HG03442 (cell line): Measurements from ENCODE around the gene RPL21.
"Not testable (repeated sequence)": the region's sequence is repeated elsewhere in the genome, so short reads cannot be mapped to it uniquely, and the experiment has no call there.

Source experiments
- ATAC-seq: cut with Tn5 transposase; IDR thresholded peaks from one replicate; pipeline ENCODE4 v1.9.1; 2021; ENCODE audit warnings: mild to moderate bottlenecking, moderate library complexity; ENCODE audit not compliant: unreplicated experiment

RPL21 gene

DNA sequence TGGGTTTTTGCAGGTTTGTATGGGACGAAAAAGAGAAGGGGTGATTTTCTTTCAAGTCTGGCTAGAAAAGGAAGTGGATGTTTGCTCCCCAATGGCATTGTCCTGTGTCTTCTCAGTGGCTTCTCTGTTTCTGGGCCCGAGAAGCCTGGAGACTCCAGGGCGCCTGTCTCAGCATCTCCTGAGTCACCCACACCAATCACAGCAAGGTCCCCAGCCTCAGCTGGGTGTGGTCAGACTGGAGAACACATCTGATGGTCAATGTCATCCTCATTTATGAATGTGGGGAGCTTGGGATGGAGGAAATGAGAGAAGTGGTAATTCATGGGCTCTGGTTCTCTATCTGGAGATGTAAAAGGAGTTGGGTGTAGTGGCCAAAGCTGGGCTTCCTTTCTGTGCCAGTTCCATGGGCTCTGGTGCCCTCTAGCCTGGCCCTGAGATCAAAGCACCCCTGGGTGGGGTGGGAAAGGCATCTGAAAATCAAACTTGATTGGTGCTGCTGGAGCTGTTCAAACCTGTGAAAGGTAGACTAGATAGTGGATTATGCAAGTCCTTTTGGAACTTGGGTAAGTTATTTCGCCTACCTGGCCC is 32.6 kb downstream of the RPL21 start:
- no peak for ATAC-seq

- no peak for ATAC-seq
These were observed 37.0 kb downstream of the RPL21 start for GRCh38 chr13:27288392-27288791.

DNA sequence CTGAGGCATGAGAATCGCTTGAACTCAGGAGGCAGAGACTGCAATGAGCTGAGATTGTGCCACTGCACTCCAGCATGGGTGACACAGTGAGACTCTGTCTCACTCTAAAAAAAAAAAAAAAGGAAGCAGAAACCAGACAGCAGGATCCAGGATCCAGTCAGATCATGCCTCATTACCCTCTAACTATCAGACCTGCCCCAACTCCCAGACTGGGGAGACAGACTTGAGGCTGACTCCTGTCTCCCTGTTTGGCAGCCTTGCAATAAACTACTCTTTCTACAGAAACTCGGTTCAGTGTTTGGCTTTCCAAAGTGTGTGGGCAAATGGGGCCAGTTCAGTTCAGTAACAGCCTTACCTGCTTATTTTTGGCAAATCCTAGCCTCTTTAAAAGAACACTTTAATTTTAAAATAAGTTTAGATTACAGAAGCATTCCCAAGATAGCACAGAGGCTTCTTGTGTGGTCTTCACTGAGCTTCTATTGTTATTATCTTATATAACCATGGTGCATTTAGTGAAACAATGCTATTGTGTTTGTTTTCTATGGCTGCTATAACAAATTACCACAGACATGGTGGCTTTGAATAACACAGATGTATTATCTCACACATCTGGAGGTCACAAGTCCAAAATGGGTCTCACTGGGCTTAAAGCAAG is 37.8 kb downstream of the RPL21 start:
- ATAC-seq: no peak

- ATAC-seq: no peak
These were observed 39.4 kb downstream of the RPL21 start for GRCh38 chr13:27290715-27291114.

GRCh38 chr13:27291967-27292366 is 40.6 kb downstream of the RPL21 start:
- not testable (repeated sequence) for ATAC-seq

GRCh38 chr13:27293076-27293691 is 41.8 kb downstream of the RPL21 start:
- no peak for ATAC-seq

DNA sequence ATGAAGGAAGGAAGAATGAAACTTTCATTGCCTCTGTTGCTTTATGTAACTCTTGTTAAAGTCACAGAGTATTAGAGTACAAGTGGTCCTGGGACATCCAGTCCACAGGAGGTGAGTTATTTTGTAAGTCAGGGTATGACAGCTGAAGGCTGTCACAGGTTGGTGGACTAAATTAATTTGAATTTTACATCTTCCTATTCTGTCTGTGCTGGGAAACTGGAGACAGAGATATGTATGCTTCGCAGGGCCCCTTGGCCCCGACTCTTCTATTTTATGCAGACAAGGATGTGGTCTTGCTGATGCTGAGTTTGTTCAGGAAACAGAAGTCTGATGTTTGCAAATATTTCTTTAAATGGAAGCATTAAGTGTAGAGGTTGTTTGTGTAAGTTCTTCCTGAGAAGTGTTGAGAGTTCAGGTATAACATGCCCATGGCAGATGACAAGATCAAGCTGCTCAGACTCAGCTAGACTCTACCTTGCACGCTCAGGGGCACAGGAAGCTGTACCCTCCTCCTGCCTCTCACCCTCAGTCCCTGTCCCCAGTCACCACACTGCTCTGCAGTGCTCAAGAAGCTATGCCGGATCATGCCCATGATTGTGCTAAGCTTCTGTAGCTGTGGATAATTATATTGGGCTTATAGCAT is 42.6 kb downstream of the RPL21 start:
- ATAC-seq: no peak

GRCh38 chr13:27295096-27295495 is 43.7 kb downstream of the RPL21 start:
- no peak for ATAC-seq

- ATAC-seq: no peak
These were observed 44.3 kb downstream of the RPL21 start for GRCh38 chr13:27295660-27296059.

DNA sequence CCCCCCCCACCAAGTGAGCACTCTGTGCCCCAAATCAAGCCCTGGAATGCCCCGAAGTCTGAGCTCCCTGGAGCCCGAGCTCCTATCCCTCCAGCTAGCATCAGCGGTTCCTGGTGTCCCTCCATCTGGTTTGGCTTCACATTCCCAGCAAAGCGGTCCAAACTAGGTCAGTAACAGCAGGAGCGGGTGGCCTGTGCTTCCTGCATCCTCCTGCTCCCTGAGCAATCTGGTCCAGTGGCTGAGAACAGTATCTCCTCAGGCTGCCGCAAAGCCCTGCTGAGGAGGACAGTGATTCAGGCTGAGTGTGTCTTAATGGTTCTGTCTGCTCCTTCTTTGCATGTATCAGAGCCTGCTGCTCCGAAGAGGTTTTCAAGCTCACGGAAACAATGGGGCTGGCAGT is 45.1 kb downstream of the RPL21 start:
- no peak for ATAC-seq

GRCh38 chr13:27298849-27299248 is 47.5 kb downstream of the RPL21 start:
- ATAC-seq: no peak

DNA sequence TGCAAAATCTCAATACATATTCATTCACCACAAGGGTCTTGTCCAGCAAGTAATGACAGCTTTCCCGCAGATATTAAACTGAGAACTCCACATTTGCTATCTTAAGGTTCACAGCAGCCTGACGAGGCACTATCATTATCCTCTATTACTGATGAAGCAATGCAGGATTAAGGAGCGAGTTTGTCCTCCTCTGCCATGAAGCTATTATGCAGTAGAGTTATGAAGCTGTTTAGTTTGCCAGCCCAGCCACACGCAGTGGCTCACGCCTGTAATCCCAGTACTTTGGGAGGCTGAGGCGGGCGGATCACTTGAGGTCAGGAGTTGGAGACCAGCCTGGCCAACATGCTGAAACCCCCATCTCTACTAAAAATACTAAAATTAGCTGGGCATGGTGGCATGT is 49.0 kb downstream of the RPL21 start:
- not testable (repeated sequence) for ATAC-seq

DNA sequence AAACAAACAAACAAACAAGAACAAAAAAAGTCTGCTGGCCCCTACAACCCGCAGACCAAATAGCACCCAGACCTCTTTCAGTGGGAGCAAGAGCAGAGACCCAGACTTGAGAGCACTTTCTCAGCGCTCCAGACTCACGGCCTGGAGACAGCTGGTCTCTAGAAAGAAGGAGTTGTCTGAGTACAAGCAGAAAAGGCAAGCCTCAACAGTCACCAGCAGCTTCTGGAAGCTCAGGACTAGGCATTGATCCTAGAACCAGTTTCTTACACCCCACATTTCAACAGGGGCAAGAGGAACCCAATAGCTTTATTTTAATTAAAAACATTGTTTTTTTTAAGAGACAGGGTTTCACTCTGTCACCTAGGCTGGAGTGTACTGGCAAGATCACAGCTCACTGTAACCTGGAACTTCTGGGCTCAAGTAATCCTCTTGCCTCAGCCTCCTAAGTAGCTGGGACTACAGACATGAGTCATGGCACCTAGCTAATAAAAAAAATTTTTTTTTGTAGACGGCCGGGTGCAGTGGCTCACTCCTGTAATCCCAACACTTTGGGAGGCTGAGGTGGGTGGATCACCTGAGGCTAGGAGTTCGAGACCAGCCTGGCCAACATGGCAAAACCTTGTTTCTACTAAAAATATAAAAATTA is 49.7 kb downstream of the RPL21 start:
- no peak for ATAC-seq

DNA sequence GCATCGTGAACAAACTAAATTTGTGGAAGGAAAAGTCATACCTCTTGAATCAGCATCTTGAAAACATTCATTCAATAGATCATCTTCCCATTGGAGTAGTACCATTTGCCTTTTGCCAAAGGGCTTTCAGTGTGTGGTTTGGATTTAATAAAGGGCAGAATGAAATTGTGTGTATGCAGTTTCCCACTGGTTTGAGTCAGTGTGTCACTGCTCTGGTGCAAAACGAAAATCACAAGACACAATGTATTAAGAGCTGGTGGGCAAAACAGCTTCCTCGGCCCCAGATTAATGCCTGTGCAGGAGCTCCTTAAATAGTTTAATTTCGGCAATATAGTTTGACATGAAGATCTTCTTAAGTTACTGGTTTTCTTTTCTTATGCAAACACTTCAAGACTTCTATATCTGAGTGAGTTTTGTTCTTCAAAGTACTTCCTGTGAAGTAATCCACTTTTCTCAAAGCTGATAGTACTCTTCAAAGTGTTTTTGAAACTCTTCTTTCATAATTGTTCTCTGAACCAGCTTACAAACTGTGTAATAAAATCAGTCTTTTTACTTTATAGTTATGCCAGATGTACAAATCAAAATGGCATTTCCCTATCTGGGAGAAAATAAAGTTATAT is 51.4 kb downstream of the RPL21 start:
- ATAC-seq: no peak

DNA sequence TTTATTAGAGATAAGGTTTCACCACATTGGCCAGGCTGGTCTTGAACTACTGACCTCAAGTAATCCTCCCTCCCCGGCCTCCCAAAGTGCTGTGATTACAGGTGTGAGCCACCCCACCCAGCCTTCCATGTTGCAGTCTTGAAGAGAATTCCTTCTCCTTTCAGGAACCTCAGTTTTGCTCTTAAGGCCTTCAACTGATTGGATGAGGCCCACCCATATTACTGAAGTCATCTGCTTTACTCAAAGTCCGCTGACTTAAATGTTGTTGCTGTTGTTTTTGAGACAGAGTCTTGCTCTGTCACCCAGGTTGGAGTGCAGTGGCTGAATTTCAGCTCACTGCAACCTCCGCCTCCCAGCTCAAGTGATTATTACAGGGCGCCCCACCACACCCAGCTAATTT is 52.7 kb downstream of the RPL21 start:
- ATAC-seq: no peak

DNA sequence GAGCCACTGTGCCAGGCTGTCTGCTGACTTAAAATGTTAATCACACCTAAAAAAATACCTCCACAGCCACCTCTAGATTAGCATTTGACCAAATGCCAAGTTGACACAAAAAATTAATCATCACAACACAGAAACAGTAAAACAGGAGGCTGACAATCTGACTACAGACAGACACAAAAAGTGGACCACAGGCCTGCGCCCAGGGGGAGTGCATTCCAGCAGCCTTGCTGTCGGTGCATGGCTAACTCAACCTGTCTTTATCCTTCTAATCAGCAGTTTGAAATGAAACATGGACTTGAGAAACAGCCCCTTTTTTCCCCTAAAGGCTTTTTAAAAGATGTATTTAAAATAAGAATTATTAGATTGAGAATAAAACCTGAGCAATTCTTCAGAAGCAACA is 53.3 kb downstream of the RPL21 start:
- no peak for ATAC-seq
